Activated CD4-positive, alpha-beta T cell treated with anti-CD3 and anti-CD28 coated beads for 36 hours (primary cell): ENCODE results near the gene KLHL29. TPM values are rescaled to one million over a fixed set of nuclear protein-coding genes. Genes with fewer than 3 reads are reported as not detected.

Source experiments
- ATAC-seq: fragments of 200-7000 bp; cut with Tn5 transposase; one replicate; pipeline ENCODE4 v1.10.0; 2021; ENCODE audit warnings: mild to moderate bottlenecking, moderate library complexity
- CTCF ChIA-PET: fragments of 350-600 bp; sonication (Branson Sonifier 250); formaldehyde crosslinking; loops from one replicate; lab custom pipeline; 2021; ENCODE audit warnings: antibody characterized with exemption; lab: Charles Lee
- POLR2A ChIA-PET: fragments of 350-600 bp; sonication (Branson Sonifier 250); formaldehyde crosslinking; loops from one replicate; lab custom pipeline; 2021; ENCODE audit warnings: antibody characterized with exemption, inconsistent platforms; lab: Charles Lee
- DNase-seq: peaks from one replicate; pipeline ENCODE4 v3.0.0-alpha.2; 2020
- H3K27ac Mint-ChIP-seq: one replicate; pipeline ENCODE4 v1.8.0; 2021; ENCODE audit warnings: mixed read lengths
- H3K27me3 Mint-ChIP-seq: one replicate; pipeline ENCODE4 v1.8.0; 2021; ENCODE audit warnings: mixed read lengths
- H3K36me3 Mint-ChIP-seq: one replicate; pipeline ENCODE4 v1.8.0; 2021; ENCODE audit warnings: low read depth, mixed read lengths
- H3K4me1 Mint-ChIP-seq: one replicate; pipeline ENCODE4 v1.8.0; 2021; ENCODE audit warnings: mixed read lengths
- H3K4me3 Mint-ChIP-seq: one replicate; pipeline ENCODE4 v1.8.0; 2021; ENCODE audit warnings: mild to moderate bottlenecking, moderate library complexity, mixed read lengths
- H3K9me3 Mint-ChIP-seq: one replicate; pipeline ENCODE4 v1.8.0; 2021; ENCODE audit warnings: low read depth, mixed read lengths
- intact Hi-C, 2 experiments: fragments of 100-400 bp; cut with DNase I in 1 of 2; cut with micrococcal nuclease in 1 of 2; formaldehyde crosslinking; loops; one replicate each; pipeline versions ENCODE4 v1.14.2 to v1.15.1; 2022 to 2024; cut with DNase I, micrococcal nuclease
- total RNA-seq, 2 experiments: library from RNA; stranded (reverse); gene quantifications; one replicate each; pipeline ENCODE4 v1.2.3, GENCODE V29; 2021

Gene KLHL29
- total RNA-seq, 2 experiments from 2014 or later: 1.7 to 2.0 TPM

DNA sequence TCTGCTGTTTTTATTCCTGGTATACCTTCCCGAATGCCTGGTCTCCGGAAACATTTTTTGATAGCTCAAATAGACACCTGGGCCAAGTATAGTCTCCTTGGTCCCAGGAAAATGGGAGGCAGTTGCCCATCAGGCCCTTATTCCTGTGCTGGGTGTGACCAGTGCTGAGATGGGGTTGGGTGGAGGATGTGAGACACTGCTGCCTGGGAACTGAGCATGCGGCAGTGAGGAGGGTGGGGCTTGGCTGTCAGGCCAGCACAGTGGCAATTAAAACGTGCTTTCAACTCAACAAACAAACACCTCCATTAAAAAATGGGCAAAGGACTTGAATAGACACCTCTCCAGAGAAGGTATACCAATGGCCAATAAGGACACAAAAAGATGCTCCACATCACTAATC, 12.5 kb downstream of the KLHL29 start:
- ChIA-PET CTCF (interaction anchor here (0.8 kb wide), 1 partner anchor 423 kb away, joined by 3 read pairs; no protein-coding TSS in a partner anchor), POLR2A (no interaction called here)
- no peak overlapping the region for H3K4me3 Mint-ChIP-seq
- H3K36me3 Mint-ChIP-seq: no peaks in the 10 kb centered on the region
- peaks cover 17% of the 10 kb centered on the region for H3K4me1 Mint-ChIP-seq
- intact Hi-C loops: no loop called here
- no peak overlapping the region for H3K27ac Mint-ChIP-seq
- no peaks in the 10 kb centered on the region for H3K9me3 Mint-ChIP-seq
- no peak for ATAC-seq
- H3K27me3 Mint-ChIP-seq: peaks cover 9% of the 10 kb centered on the region
- DNase-seq: no peak

DNA sequence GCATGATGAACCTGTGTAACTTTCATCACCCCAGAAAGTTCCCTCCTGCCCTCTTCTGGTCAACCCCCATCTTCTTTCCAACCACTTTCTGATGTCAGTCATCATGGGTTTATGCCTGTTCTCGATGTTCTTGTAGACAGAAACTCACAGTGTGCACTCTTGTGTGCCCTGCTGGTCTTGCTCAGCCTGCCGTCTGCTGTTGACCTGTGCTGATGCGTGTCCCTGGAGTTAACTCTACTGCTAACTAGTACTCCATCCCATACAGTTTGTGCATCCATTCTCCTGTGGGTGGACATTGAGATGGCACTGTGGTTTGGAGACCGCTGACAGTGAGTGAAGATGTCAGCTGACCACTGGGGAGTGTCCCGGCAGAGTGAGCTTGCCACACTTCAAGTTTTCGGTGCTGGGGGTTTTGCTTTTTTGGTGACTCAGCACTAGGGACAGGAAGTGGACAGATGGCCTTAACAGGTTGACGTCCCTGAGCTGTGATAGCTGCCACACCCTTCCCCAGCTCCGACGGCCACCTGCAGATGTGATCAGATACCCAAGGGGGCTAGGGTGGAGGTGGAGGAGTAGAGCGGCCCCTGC, 14.8 kb downstream of the KLHL29 start:
- POLR2A ChIA-PET: no interaction called here
- ATAC-seq: no peak
- no peaks in the 10 kb centered on the region for H3K9me3 Mint-ChIP-seq
- H3K4me3 Mint-ChIP-seq: no peak overlapping the region
- H3K27ac Mint-ChIP-seq: no peak overlapping the region
- no peaks in the 10 kb centered on the region for H3K27me3 Mint-ChIP-seq
- no peaks in the 10 kb centered on the region for H3K36me3 Mint-ChIP-seq
- intact Hi-C loops: no loop called here
- CTCF ChIA-PET: interaction anchor here (0.5 to 0.7 kb wide), 3 partner anchors 11 to 132 kb away, joined by 3 to 4 read pairs (median 3); no protein-coding TSS in a partner anchor
- peaks cover 17% of the 10 kb centered on the region for H3K4me1 Mint-ChIP-seq
- DNase-seq: no peak

DNA sequence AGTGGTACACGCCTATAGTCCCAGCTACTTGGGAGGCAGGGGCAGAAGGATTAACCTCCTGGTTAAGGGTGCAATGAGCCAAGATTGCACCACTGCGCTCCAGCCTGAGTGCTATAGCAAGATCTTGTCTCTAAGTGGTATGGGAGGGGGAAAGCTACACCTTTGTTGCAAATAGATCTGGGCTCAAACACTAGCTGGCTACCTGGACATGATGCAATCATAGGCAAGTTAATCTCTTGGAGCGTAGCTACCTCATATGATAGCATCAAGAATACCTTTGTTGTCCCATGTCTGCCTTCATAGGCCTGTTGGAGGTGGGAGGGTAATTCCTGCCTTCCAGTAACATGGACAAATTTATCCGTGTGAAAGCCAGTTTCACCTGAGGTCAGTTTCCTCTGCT, 15.7 kb downstream of the KLHL29 start:
- intact Hi-C loops: no loop called here
- no peak for DNase-seq
- peaks cover 13% of the 10 kb centered on the region for H3K4me1 Mint-ChIP-seq
- no peak overlapping the region for H3K27ac Mint-ChIP-seq
- no peaks in the 10 kb centered on the region for H3K27me3 Mint-ChIP-seq
- no peak for ATAC-seq
- H3K36me3 Mint-ChIP-seq: no peaks in the 10 kb centered on the region
- CTCF ChIA-PET: no interaction called here
- no peaks in the 10 kb centered on the region for H3K9me3 Mint-ChIP-seq
- no peak overlapping the region for H3K4me3 Mint-ChIP-seq
- POLR2A ChIA-PET: no interaction called here

DNA sequence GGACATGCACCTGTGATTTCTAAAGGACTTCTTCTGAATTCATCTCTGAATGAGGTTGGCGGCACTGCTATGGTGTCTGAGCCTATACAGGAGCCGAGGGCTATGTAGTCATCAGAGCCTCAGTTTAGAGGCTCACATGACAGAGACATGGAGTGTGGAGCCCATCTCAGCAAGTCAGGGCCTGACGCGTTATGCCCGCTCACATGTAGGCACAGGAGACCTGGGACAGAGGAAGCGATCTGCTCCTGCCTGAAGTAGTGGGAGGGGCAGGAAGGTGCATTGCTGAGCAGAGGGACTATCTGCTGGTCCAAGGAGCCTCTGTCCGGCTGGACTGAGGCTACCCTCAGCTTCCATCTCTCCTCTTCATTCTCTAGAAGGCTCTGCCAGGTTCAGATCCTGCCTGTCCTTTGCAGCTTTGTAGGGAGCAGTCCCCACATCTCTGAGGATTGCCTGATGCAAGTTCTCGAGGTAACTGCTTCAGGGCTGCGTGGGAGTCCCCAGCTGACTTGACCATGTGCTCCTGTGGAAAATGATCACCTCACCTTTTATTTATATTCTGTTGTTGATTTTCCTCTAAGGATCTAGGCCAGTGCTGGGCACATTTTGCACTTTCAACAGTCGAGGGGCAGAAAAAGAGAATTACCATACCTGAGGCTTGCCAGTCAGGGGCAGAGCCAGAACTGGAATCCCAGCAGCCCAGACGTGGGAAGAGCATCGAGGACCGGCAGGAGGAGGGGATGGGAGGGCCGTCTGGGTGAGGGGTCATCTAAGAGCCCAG, 16.6 kb downstream of the KLHL29 start:
- Mint-ChIP-seq H3K27me3 (no peaks in the 10 kb centered on the region), H3K27ac (no peak overlapping the region), H3K9me3 (no peaks in the 10 kb centered on the region), H3K4me3 (no peak overlapping the region), H3K36me3 (no peaks in the 10 kb centered on the region), H3K4me1 (peaks cover 13% of the 10 kb centered on the region)
- ChIA-PET CTCF (no interaction called here), POLR2A (no interaction called here)
- no peak for ATAC-seq
- DNase-seq: no peak
- intact Hi-C loops: no loop called here

DNA sequence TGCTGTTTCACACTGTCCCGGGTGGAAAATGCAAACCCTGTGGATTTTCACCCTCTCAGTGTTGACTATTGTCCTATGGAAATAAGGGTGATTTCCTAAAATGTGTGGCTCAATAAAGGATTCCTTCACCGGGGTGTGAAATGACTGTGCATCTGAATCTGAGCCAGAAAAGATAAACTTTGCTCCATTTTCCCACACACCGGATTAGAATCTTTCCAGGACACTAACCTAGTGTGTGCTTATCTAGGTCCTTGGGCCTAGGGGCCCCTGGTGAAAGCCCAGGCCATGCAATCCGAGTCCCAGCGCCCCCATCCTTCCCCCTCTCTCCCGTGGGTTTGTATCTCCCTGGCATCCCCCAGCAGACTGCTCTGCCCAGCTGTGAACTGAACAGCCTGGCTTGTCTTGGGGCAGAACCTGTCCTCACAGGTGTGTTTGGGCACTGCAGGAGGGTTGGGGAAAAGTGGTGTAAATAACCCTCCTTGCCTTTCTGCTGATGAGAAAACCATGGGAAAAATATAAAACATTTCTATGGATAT, 17.3 kb downstream of the KLHL29 start:
- H3K4me3 Mint-ChIP-seq: no peak overlapping the region
- intact Hi-C loops: no loop called here
- no peak for ATAC-seq
- no peak for DNase-seq
- peaks cover 13% of the 10 kb centered on the region for H3K4me1 Mint-ChIP-seq
- H3K9me3 Mint-ChIP-seq: no peaks in the 10 kb centered on the region
- ChIA-PET POLR2A (no interaction called here), CTCF (no interaction called here)
- no peak overlapping the region for H3K27ac Mint-ChIP-seq
- H3K36me3 Mint-ChIP-seq: no peaks in the 10 kb centered on the region
- no peaks in the 10 kb centered on the region for H3K27me3 Mint-ChIP-seq

DNA sequence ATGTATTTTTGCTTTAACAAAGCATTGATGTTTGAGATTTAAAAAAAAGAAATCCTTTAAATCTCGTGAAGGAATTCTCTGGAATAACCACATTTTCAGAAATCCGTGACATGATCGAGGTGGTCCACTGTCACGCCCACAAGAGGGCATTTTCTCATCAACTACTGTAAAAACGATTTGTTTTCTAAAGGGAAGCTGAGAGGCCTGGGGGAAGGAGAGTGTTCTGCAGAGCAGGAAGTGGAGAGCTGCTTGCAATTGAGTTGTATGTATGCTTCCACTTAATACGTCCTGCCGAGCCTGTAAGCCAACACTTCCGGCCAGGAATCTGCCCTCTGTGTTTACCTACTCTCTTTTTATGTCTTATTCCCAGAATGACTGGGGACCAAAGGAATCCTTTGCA, 19.4 kb downstream of the KLHL29 start:
- intact Hi-C loops: no loop called here
- no peaks in the 10 kb centered on the region for H3K27me3 Mint-ChIP-seq
- H3K36me3 Mint-ChIP-seq: no peaks in the 10 kb centered on the region

DNA sequence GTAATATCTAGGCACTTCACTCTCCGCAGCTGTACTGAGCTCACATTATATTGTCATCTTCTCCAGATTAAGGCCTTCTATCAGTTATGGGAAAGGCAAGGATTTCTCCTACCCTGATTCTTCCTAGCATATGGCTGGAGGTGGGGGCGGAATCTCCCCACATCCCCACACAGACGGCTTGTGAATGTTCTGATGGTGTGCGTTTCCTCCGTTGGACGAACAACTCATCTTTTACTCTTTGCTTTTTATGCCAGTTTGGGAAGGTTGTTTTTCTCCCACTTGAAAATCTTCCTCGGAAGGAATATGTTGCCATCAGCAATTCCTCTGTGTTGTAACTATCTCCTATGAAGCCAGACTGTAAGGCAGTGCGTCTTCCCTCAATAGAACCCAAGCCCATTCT, 24.3 kb downstream of the KLHL29 start:
- no peaks in the 10 kb centered on the region for H3K9me3 Mint-ChIP-seq
- intact Hi-C loops: no loop called here
- peaks cover 6% of the 10 kb centered on the region for H3K4me1 Mint-ChIP-seq
- ATAC-seq (no peak), DNase-seq (no peak)
- no peaks in the 10 kb centered on the region for H3K36me3 Mint-ChIP-seq
- CTCF ChIA-PET: no interaction called here
- POLR2A ChIA-PET: no interaction called here
- no peak overlapping the region for H3K27ac Mint-ChIP-seq
- H3K4me3 Mint-ChIP-seq: no peak overlapping the region
- H3K27me3 Mint-ChIP-seq: no peaks in the 10 kb centered on the region

More for the DNA sequence above, 19.4 kb downstream of the KLHL29 start:
- Mint-ChIP-seq H3K9me3 (no peaks in the 10 kb centered on the region), H3K27ac (no peak overlapping the region), H3K4me3 (no peak overlapping the region), H3K4me1 (peaks cover 13% of the 10 kb centered on the region)
- CTCF ChIA-PET: interaction anchor here (1.1 kb wide), 1 partner anchor 9 kb away, joined by 5 read pairs; no protein-coding TSS in a partner anchor
- DNase-seq: no peak
- POLR2A ChIA-PET: interaction anchor here (0.6 kb wide), 1 partner anchor 10 kb away, joined by 3 read pairs; no protein-coding TSS in a partner anchor
- peak; percentile 64 for ATAC-seq

DNA sequence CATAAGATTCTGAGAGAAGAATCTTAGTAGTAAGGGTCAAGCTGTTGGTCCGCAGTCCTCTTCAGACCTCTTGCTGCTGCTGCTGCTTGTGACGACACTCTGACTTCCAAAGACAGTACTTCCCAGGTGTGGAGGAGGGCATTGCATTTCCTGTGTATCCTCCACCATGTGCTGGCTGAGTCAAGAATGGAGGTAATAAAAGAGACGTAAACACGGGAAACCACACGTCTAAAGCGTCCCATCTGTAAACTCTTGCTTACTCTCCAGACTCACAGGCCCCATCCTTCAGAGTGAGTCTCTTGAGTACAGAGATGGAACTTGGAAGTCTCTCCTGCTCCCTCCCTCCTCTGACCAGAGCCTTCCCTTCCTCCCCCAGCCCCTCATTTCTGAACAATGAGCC, 25.6 kb downstream of the KLHL29 start:
- Mint-ChIP-seq H3K9me3 (no peaks in the 10 kb centered on the region), H3K4me1 (no peaks in the 10 kb centered on the region), H3K4me3 (no peak overlapping the region), H3K36me3 (no peaks in the 10 kb centered on the region), H3K27ac (no peak overlapping the region), H3K27me3 (no peaks in the 10 kb centered on the region)
- DNase-seq (no peak), ATAC-seq (no peak)
- intact Hi-C loops: no loop called here
- ChIA-PET CTCF (no interaction called here), POLR2A (no interaction called here)

DNA sequence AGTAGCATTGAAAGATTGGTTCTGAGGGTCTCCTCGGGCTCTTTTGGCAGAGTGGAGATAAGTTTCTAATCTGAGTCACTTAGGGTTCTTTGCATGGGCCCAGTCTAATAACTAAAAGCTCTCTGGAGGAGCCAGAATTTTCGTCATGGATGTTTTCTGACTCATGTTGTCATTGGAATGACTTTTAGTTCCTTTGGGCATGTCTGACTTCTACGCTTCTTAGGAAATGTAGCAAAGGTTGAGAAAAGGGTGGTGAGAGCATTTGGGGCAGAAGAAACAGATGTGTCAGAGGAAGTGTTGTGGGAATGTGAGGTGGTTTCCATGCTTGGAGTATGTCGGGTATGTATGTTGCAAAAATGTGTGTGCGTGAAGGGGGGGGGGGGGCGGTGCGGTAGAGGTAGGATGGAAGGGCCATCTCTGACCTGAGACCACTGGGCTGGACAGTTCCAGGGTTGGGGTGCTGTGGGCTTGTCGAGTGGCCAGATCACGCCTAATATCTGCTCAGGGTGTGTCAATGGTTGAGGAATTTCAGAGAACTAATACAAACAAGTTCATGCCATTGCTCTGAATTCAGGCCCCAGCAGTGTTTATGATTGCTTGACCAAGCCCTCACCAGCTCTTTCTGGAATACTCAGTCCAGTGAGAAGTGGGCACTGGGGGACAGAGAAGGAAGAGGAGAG, 26.9 kb downstream of the KLHL29 start:
- Mint-ChIP-seq H3K9me3 (no peaks in the 10 kb centered on the region), H3K27me3 (no peaks in the 10 kb centered on the region), H3K36me3 (no peaks in the 10 kb centered on the region), H3K4me1 (no peaks in the 10 kb centered on the region), H3K4me3 (no peak overlapping the region), H3K27ac (no peak overlapping the region)
- POLR2A ChIA-PET: no interaction called here
- ATAC-seq: no peak
- CTCF ChIA-PET: no interaction called here
- DNase-seq: no peak
- intact Hi-C loops: no loop called here

DNA sequence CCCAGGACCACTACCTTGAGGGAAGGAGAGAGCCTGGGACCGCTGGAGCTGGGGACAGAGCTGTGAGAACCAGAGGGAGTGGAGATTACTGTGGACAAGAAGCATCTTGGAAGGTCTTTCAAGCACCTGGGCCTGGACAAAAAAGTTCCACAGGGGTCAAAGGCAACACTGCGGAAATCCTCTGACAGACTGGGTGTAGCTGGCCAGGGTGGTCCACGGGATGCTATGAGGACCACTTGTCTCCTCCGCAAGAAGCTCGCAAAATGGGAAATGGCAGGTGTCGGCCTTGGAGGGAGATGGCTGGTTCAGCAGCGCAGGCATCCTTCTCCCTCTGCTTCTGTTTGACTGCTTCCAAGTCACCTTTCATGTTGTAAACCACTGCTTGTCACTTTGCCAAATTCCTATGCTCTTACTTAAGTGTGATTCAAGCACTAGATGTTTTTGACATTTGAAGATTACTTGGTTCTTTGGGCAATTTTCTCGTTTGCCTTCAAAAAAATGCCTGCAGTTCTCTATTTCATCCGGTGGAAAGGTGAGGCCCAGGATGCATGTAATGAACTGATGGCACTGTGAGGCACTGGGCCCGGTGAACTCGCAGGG, 27.7 kb downstream of the KLHL29 start:
- intact Hi-C loops: no loop called here
- no peaks in the 10 kb centered on the region for H3K4me1 Mint-ChIP-seq
- CTCF ChIA-PET: no interaction called here

DNA sequence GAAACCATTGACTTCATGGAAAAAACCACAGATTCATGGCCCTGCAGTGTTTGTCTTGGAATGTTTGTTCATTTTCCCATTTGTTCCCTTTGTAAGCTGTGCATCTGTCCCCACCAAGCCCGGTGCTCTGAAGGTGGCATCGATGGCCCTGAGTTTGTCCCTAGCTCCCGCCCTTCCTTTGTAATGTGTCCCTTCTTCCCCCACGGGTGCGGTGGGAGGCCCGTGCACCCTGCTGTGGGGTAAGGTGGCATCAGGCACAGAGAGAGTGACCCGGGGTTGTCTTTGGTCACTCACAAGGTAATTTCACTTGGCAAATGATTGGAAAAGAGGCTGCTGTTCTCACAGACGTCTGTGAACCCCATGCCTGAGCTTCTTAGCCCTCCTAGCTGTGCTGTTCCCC, 28.7 kb downstream of the KLHL29 start:
- DNase-seq (no peak), ATAC-seq (no peak)
- intact Hi-C loops: no loop called here
- Mint-ChIP-seq H3K36me3 (no peaks in the 10 kb centered on the region), H3K4me3 (no peak overlapping the region), H3K27me3 (no peaks in the 10 kb centered on the region), H3K9me3 (no peaks in the 10 kb centered on the region), H3K27ac (no peak overlapping the region), H3K4me1 (no peaks in the 10 kb centered on the region)
- ChIA-PET CTCF (interaction anchor here (0.6 to 1.0 kb wide), 2 partner anchors 9 to 891 kb away, joined by 4 to 5 read pairs; no protein-coding TSS in a partner anchor), POLR2A (no interaction called here)

More for the DNA sequence above, 27.7 kb downstream of the KLHL29 start:
- no peak overlapping the region for H3K4me3 Mint-ChIP-seq
- no peak for DNase-seq
- H3K9me3 Mint-ChIP-seq: no peaks in the 10 kb centered on the region
- H3K27me3 Mint-ChIP-seq: no peaks in the 10 kb centered on the region
- H3K36me3 Mint-ChIP-seq: no peaks in the 10 kb centered on the region
- H3K27ac Mint-ChIP-seq: no peak overlapping the region
- ATAC-seq: no peak
- POLR2A ChIA-PET: no interaction called here
